ENCODE results near the gene DNM3. TPM values are rescaled to one million over a fixed set of nuclear protein-coding genes. Genes with fewer than 3 reads are reported as not detected.

The DNM3 gene
- total RNA-seq, 2 experiments from 2014 or later: 1.6 to 1.8 TPM

GRCh38 chr1:172229942-172230341 is 388.6 kb downstream of the DNM3 start:
- H3K4me3 Mint-ChIP-seq: no peak overlapping the region
- no peak for TF ChIP-seq CTCF (IDR thresholded peaks at IDR 0.05)
- Histone ChIP-seq H3K27me3 (ENCODE audit: control insufficient read depth in 1 of 2, insufficient read depth in 2 of 2, low read length in 2 of 2) (no peaks in the 10 kb centered on the region), H3K9me3 (ENCODE audit: control insufficient read depth in 1 of 2, insufficient read depth in 1 of 2, low read length in 2 of 2) (no peaks in the 10 kb centered on the region), H3K4me3 (ENCODE audit: low read length) (no peak overlapping the region), H3K4me1 (ENCODE audit: insufficient read depth, low read length) (no peaks in the 10 kb centered on the region), H3K36me3 (ENCODE audit: insufficient read depth, low read length) (no peaks in the 10 kb centered on the region), H3K27ac (ENCODE audit: low read depth in 1 of 2, low read length in 2 of 2) (no peak overlapping the region)
- POLR2A ChIA-PET: interaction anchor here (0.7 kb wide), 1 partner anchor 303 kb away, joined by 3 read pairs; no protein-coding TSS in a partner anchor
- H3K27me3 Mint-ChIP-seq: no peaks in the 10 kb centered on the region
- CTCF ChIA-PET: no interaction called here
- peaks cover 8% of the 10 kb centered on the region for H3K9me3 Mint-ChIP-seq
- H3K36me3 Mint-ChIP-seq (ENCODE audit: low read depth): no peaks in the 10 kb centered on the region
- ATAC-seq (ENCODE audit: poor library complexity) (no peak), DNase-seq (no peak)
- intact Hi-C loops (cut with DNase I, micrococcal nuclease): no loop called here
- no peak overlapping the region for H3K27ac Mint-ChIP-seq
- no peaks in the 10 kb centered on the region for H3K4me1 Mint-ChIP-seq (ENCODE audit: low read depth)

- peaks cover 8% of the 10 kb centered on the region for H3K9me3 Mint-ChIP-seq
- no peaks in the 10 kb centered on the region for H3K9me3 ChIP-seq (ENCODE audit: control insufficient read depth in 1 of 2, insufficient read depth in 1 of 2, low read length in 2 of 2)
- ChIA-PET CTCF (no interaction called here), POLR2A (interaction anchor here (0.7 kb wide), 1 partner anchor 302 kb away, joined by 3 read pairs; no protein-coding TSS in a partner anchor)
- no peaks in the 10 kb centered on the region for H3K27me3 ChIP-seq (ENCODE audit: control insufficient read depth in 1 of 2, insufficient read depth in 2 of 2, low read length in 2 of 2)
- H3K27ac Mint-ChIP-seq: no peak overlapping the region
- H3K4me3 ChIP-seq (ENCODE audit: low read length): no peak overlapping the region
- ATAC-seq (ENCODE audit: poor library complexity) (no peak), DNase-seq (no peak)
- intact Hi-C loops (cut with DNase I, micrococcal nuclease): no loop called here
- H3K36me3 Mint-ChIP-seq (ENCODE audit: low read depth): no peaks in the 10 kb centered on the region
- H3K36me3 ChIP-seq (ENCODE audit: insufficient read depth, low read length): no peaks in the 10 kb centered on the region
- H3K4me1 Mint-ChIP-seq (ENCODE audit: low read depth): no peaks in the 10 kb centered on the region
- H3K27me3 Mint-ChIP-seq: no peaks in the 10 kb centered on the region
- H3K4me1 ChIP-seq (ENCODE audit: insufficient read depth, low read length): no peaks in the 10 kb centered on the region
- TF ChIP-seq CTCF (IDR thresholded peaks at IDR 0.05): no peak
- no peak overlapping the region for H3K4me3 Mint-ChIP-seq
- no peak overlapping the region for H3K27ac ChIP-seq (ENCODE audit: low read depth in 1 of 2, low read length in 2 of 2)
Observed at GRCh38 chr1:172230526-172230925, 389.2 kb downstream of the DNM3 start.

GRCh38 chr1:172236958-172237357 is 395.7 kb downstream of the DNM3 start:
- H3K4me3 Mint-ChIP-seq: no peak overlapping the region
- H3K9me3 Mint-ChIP-seq: peaks cover under 1% of the 10 kb centered on the region
- POLR2A ChIA-PET: no interaction called here
- TF ChIP-seq CTCF (IDR thresholded peaks at IDR 0.05): no peak
- H3K9me3 ChIP-seq (ENCODE audit: control insufficient read depth in 1 of 2, insufficient read depth in 1 of 2, low read length in 2 of 2): no peaks in the 10 kb centered on the region
- no peaks in the 10 kb centered on the region for H3K36me3 Mint-ChIP-seq (ENCODE audit: low read depth)
- no peaks in the 10 kb centered on the region for H3K4me1 ChIP-seq (ENCODE audit: insufficient read depth, low read length)
- CTCF ChIA-PET: interaction anchor here (1.3 kb wide), 1 partner anchor 107 kb away, joined by 4 read pairs; no protein-coding TSS in a partner anchor
- intact Hi-C loops (cut with DNase I, micrococcal nuclease): no loop called here
- no peaks in the 10 kb centered on the region for H3K36me3 ChIP-seq (ENCODE audit: insufficient read depth, low read length)
- no peak for ATAC-seq (ENCODE audit: poor library complexity)
- no peak overlapping the region for H3K27ac Mint-ChIP-seq
- H3K27ac ChIP-seq (ENCODE audit: low read depth in 1 of 2, low read length in 2 of 2): no peak overlapping the region
- no peaks in the 10 kb centered on the region for H3K4me1 Mint-ChIP-seq (ENCODE audit: low read depth)
- H3K27me3 ChIP-seq (ENCODE audit: control insufficient read depth in 1 of 2, insufficient read depth in 2 of 2, low read length in 2 of 2): no peaks in the 10 kb centered on the region
- DNase-seq: no peak
- no peaks in the 10 kb centered on the region for H3K27me3 Mint-ChIP-seq
- H3K4me3 ChIP-seq (ENCODE audit: low read length): no peak overlapping the region

Data from CD4-positive, alpha-beta T cell (primary cell).